ENCODE results near the gene FMOD.

The FMOD gene

GRCh38 chr1:203351037-203351625, at the start of gene FMOD:
Gene FMOD, minus strand, starts transcription at chr1:203351122. Its CDS starts 2,852 bp downstream, at chr1:203348270.
- TF ChIP-seq ZNF274 (IDR thresholded peaks at IDR 0.05; ENCODE audit: low read depth, low read length) (no peak), SUZ12 (IDR thresholded peaks at IDR 0.05; ENCODE audit: extremely low read depth, insufficient read depth, insufficient read length) (no peak), YY1 (IDR thresholded peaks at IDR 0.05; ENCODE audit: insufficient read depth, insufficient read length) (no peak)
- DNase-seq (ENCODE audit: low read depth, low spot score): no peak

GRCh38 chr1:203396595-203397194, 45.8 kb upstream of the FMOD start:
- no peak for DNase-seq (ENCODE audit: low read depth, low spot score)
- H3K4me3 ChIP-seq (ENCODE audit: insufficient read length, low read depth): no peak overlapping the region
- no peaks in the 10 kb centered on the region for H3K27me3 ChIP-seq (ENCODE audit: insufficient read depth, insufficient read length)
- no peaks in the 10 kb centered on the region for H3K4me1 ChIP-seq (ENCODE audit: insufficient read depth, insufficient read length)
- TF ChIP-seq SUZ12 (IDR thresholded peaks at IDR 0.05; ENCODE audit: extremely low read depth, insufficient read depth, insufficient read length) (no peak), ZNF274 (IDR thresholded peaks at IDR 0.05; ENCODE audit: low read depth, low read length) (no peak), YY1 (IDR thresholded peaks at IDR 0.05; ENCODE audit: insufficient read depth, insufficient read length) (no peak)
- H3K9me3 ChIP-seq (ENCODE audit: insufficient read depth, low read length): 0 out of 2 replicates have a peak, but pooled peaks cover 4% of the 10 kb centered on the region
- H3K9ac ChIP-seq (ENCODE audit: insufficient read length, low read depth): no peak overlapping the region
- no peaks in the 10 kb centered on the region for H3K36me3 ChIP-seq (ENCODE audit: insufficient read depth, insufficient read length, low read length)

More at GRCh38 chr1:203351037-203351625, at the start of gene FMOD:
- no peaks in the 10 kb centered on the region for H3K36me3 ChIP-seq (ENCODE audit: insufficient read depth, insufficient read length, low read length)
- H3K9ac ChIP-seq (ENCODE audit: insufficient read length, low read depth): no peak within 1 kb of the TSS
- no peaks in the 10 kb centered on the region for H3K9me3 ChIP-seq (ENCODE audit: insufficient read depth, low read length)
- peaks cover 17% of the 10 kb centered on the region for H3K27me3 ChIP-seq (ENCODE audit: insufficient read depth, insufficient read length)
- H3K4me3 ChIP-seq (ENCODE audit: insufficient read length, low read depth): no peak within 1 kb of the TSS
- peaks cover 2% of the 10 kb centered on the region for H3K4me1 ChIP-seq (ENCODE audit: insufficient read depth, insufficient read length)

- H3K4me1 ChIP-seq (ENCODE audit: insufficient read depth, insufficient read length): no peaks in the 10 kb centered on the region
- no peaks in the 10 kb centered on the region for H3K27me3 ChIP-seq (ENCODE audit: insufficient read depth, insufficient read length)
- no peaks in the 10 kb centered on the region for H3K36me3 ChIP-seq (ENCODE audit: insufficient read depth, insufficient read length, low read length)
- TF ChIP-seq YY1 (IDR thresholded peaks at IDR 0.05; ENCODE audit: insufficient read depth, insufficient read length): no peak
- no peak for TF ChIP-seq ZNF274 (IDR thresholded peaks at IDR 0.05; ENCODE audit: low read depth, low read length)
- no peak overlapping the region for H3K9ac ChIP-seq (ENCODE audit: insufficient read length, low read depth)
- H3K9me3 ChIP-seq (ENCODE audit: insufficient read depth, low read length): 0 out of 2 replicates have a peak, but pooled peaks cover 4% of the 10 kb centered on the region
- DNase-seq (ENCODE audit: low read depth, low spot score): no peak
- H3K4me3 ChIP-seq (ENCODE audit: insufficient read length, low read depth): no peak overlapping the region
These were observed 44.8 kb upstream of the FMOD start for GRCh38 chr1:203395751-203396150.

- Histone ChIP-seq H3K36me3 (ENCODE audit: insufficient read depth, insufficient read length, low read length) (no peaks in the 10 kb centered on the region), H3K4me3 (ENCODE audit: insufficient read length, low read depth) (no peak overlapping the region), H3K9ac (ENCODE audit: insufficient read length, low read depth) (no peak overlapping the region), H3K4me1 (ENCODE audit: insufficient read depth, insufficient read length) (no peaks in the 10 kb centered on the region), H3K9me3 (ENCODE audit: insufficient read depth, low read length) (0 out of 2 replicates have a peak, but pooled peaks cover 4% of the 10 kb centered on the region), H3K27me3 (ENCODE audit: insufficient read depth, insufficient read length) (no peaks in the 10 kb centered on the region)
- no peak for DNase-seq (ENCODE audit: low read depth, low spot score)
- TF ChIP-seq SUZ12 (IDR thresholded peaks at IDR 0.05; ENCODE audit: extremely low read depth, insufficient read depth, insufficient read length) (no peak), YY1 (IDR thresholded peaks at IDR 0.05; ENCODE audit: insufficient read depth, insufficient read length) (no peak), ZNF274 (IDR thresholded peaks at IDR 0.05; ENCODE audit: low read depth, low read length) (no peak)
These were observed 39.4 kb upstream of the FMOD start for GRCh38 chr1:203390298-203390697.

- no peak for TF ChIP-seq SUZ12 (IDR thresholded peaks at IDR 0.05; ENCODE audit: extremely low read depth, insufficient read depth, insufficient read length)
- no peak for TF ChIP-seq YY1 (IDR thresholded peaks at IDR 0.05; ENCODE audit: insufficient read depth, insufficient read length)
These were observed 37.8 kb upstream of the FMOD start for GRCh38 chr1:203388683-203389082.

GRCh38 chr1:203382026-203382425, 31.1 kb upstream of the FMOD start:
- no peak for TF ChIP-seq YY1 (IDR thresholded peaks at IDR 0.05; ENCODE audit: insufficient read depth, insufficient read length)
- no peak for TF ChIP-seq ZNF274 (IDR thresholded peaks at IDR 0.05; ENCODE audit: low read depth, low read length)
- no peak for TF ChIP-seq SUZ12 (IDR thresholded peaks at IDR 0.05; ENCODE audit: extremely low read depth, insufficient read depth, insufficient read length)

More at GRCh38 chr1:203388683-203389082, 37.8 kb upstream of the FMOD start:
- Histone ChIP-seq H3K9ac (ENCODE audit: insufficient read length, low read depth) (no peak overlapping the region), H3K27me3 (ENCODE audit: insufficient read depth, insufficient read length) (no peaks in the 10 kb centered on the region), H3K4me3 (ENCODE audit: insufficient read length, low read depth) (no peak overlapping the region), H3K36me3 (ENCODE audit: insufficient read depth, insufficient read length, low read length) (no peaks in the 10 kb centered on the region), H3K9me3 (ENCODE audit: insufficient read depth, low read length) (0 out of 2 replicates have a peak, but pooled peaks cover 4% of the 10 kb centered on the region), H3K4me1 (ENCODE audit: insufficient read depth, insufficient read length) (no peaks in the 10 kb centered on the region)
- DNase-seq (ENCODE audit: low read depth, low spot score): no peak

GRCh38 chr1:203381151-203381751, 30.3 kb upstream of the FMOD start:
- TF ChIP-seq SUZ12 (IDR thresholded peaks at IDR 0.05; ENCODE audit: extremely low read depth, insufficient read depth, insufficient read length): no peak
- no peak for TF ChIP-seq YY1 (IDR thresholded peaks at IDR 0.05; ENCODE audit: insufficient read depth, insufficient read length)
- TF ChIP-seq ZNF274 (IDR thresholded peaks at IDR 0.05; ENCODE audit: low read depth, low read length): no peak

More at GRCh38 chr1:203382026-203382425, 31.1 kb upstream of the FMOD start:
- H3K9ac ChIP-seq (ENCODE audit: insufficient read length, low read depth): no peak overlapping the region
- no peaks in the 10 kb centered on the region for H3K4me1 ChIP-seq (ENCODE audit: insufficient read depth, insufficient read length)
- no peaks in the 10 kb centered on the region for H3K9me3 ChIP-seq (ENCODE audit: insufficient read depth, low read length)
- no peak for DNase-seq (ENCODE audit: low read depth, low spot score)
- H3K4me3 ChIP-seq (ENCODE audit: insufficient read length, low read depth): no peak overlapping the region
- no peaks in the 10 kb centered on the region for H3K36me3 ChIP-seq (ENCODE audit: insufficient read depth, insufficient read length, low read length)
- peaks cover 5% of the 10 kb centered on the region for H3K27me3 ChIP-seq (ENCODE audit: insufficient read depth, insufficient read length)

More at GRCh38 chr1:203381151-203381751, 30.3 kb upstream of the FMOD start:
- H3K4me3 ChIP-seq (ENCODE audit: insufficient read length, low read depth): no peak overlapping the region
- no peaks in the 10 kb centered on the region for H3K36me3 ChIP-seq (ENCODE audit: insufficient read depth, insufficient read length, low read length)
- no peak overlapping the region for H3K9ac ChIP-seq (ENCODE audit: insufficient read length, low read depth)
- peaks cover 5% of the 10 kb centered on the region for H3K27me3 ChIP-seq (ENCODE audit: insufficient read depth, insufficient read length)
- no peak for DNase-seq (ENCODE audit: low read depth, low spot score)
- H3K9me3 ChIP-seq (ENCODE audit: insufficient read depth, low read length): peaks cover 6% of the 10 kb centered on the region; the same call in 1 of the 2 replicates
- no peaks in the 10 kb centered on the region for H3K4me1 ChIP-seq (ENCODE audit: insufficient read depth, insufficient read length)
